Measurements from ENCODE around the gene DOCK7.
"Not testable (repeated sequence)": the region's sequence is repeated elsewhere in the genome, so short reads cannot be mapped to it uniquely, and the experiment has no call there.

Gene DOCK7

DNA sequence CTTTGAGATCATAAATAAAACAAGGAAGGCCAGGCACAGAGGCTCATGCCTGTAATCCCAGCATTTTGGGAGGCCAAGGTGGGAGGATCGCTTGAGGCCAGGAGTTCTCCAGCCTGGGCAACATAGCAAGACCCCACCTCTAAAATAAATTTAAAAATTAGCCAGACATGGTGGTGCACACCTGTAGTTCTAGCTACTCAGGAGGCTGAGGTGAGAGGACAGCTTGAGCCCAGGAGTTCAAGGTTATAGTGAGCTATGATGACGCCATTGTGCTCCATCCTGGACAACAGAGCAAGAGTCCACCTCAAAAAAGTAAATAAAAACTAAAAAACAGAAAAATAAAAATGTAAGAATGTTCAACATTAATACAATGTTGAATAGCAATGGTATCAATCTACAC, 10.4 kb downstream of the DOCK7 start:
- H3K18ac ChIP-seq (ENCODE audit: low read length); H3K79me1 ChIP-seq (ENCODE audit: low read length); H2AFZ ChIP-seq (ENCODE audit: insufficient read depth, low read length, poor library complexity): not testable (repeated sequence)

DNA sequence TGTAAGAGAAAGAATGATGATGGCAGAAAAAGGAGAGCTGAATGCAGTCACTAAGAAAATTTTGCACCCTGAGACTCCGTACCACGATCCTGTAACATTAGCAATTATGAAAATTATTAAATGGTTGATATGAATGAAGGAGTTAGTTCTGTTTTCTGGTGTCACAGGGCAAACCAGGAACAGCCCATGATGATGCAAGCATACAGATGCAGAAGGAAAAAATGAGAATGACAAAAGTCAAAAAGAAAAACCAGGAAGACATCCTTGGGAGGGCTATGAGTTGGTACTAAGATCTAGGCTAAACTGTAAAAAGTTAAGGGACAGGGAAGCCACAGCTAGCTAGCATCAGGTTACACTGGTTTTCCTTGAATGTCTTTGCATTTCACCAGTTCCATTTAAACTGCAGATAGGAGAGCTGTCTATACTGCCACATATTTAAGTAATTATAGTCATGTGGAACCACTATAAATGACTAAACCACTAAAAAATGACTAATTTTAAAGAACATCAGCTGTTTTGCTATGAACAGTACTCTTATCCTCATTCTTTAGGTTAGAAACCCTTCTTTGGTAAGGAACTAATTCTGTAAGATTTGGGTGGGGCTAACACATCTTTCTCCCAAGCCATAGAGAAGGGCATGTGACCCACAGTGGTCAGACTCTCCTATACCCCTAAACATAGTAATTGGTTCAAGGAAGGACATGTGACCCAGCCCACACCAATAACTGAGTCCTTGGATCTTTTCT, 11.4 kb downstream of the DOCK7 start:
- Histone ChIP-seq H2BK5ac (ENCODE audit: low read depth, low read length, poor library complexity) (no peak overlapping the region), H4K91ac (ENCODE audit: low read depth, low read length) (no peak overlapping the region), H3K9me3 (ENCODE audit: insufficient read depth, low read depth, low read length) (no peaks in the 10 kb centered on the region), H2AFZ (ENCODE audit: insufficient read depth, low read length, poor library complexity) (no peak overlapping the region), H3K27ac (ENCODE audit: low read depth, low read length) (no peak overlapping the region), H3K79me2 (ENCODE audit: control insufficient read depth, insufficient read depth, low read length, poor library complexity) (no peaks in the 10 kb centered on the region), H3K18ac (ENCODE audit: low read length) (no peak overlapping the region), H3K4me2 (ENCODE audit: low read length) (no peak overlapping the region), H4K12ac (ENCODE audit: low read depth, low read length) (no peak overlapping the region), H2AK5ac (ENCODE audit: low read length) (no peak overlapping the region), H3K4ac (ENCODE audit: low read depth, low read length) (no peak overlapping the region), H3K23ac (ENCODE audit: low read length) (no peak overlapping the region), H3K14ac (ENCODE audit: low read length) (no peak overlapping the region), H3K4me1 (ENCODE audit: control insufficient read depth in 1 of 2, insufficient read depth in 2 of 2, low read length in 2 of 2) (no peaks in the 10 kb centered on the region), H2BK120ac (ENCODE audit: insufficient read depth, low read length, poor library complexity) (no peak overlapping the region), H3K27me3 (ENCODE audit: insufficient read depth, low read length) (no peaks in the 10 kb centered on the region), H3K4me3 (ENCODE audit: low read depth, low read length) (no peak overlapping the region), H3K79me1 (ENCODE audit: low read length) (no peaks in the 10 kb centered on the region), H2BK12ac (ENCODE audit: low read length) (no peak overlapping the region), H4K8ac (ENCODE audit: low read depth, low read length) (no peak overlapping the region), H3K36me3 (ENCODE audit: control insufficient read depth in 1 of 2, insufficient read depth in 2 of 2, low read length in 2 of 2) (no peaks in the 10 kb centered on the region), H3K9ac (ENCODE audit: low read length) (no peak overlapping the region)
- peak in 1 of 2 donors; percentile 60 for DNase-seq
- WGBS (ENCODE audit: extremely low coverage, insufficient coverage, insufficient read length) = no CpG with 5 or more reads among the region's 2 CpGs

More for the DNA sequence above, 10.4 kb downstream of the DOCK7 start:
- not testable (repeated sequence) for H2AK5ac ChIP-seq (ENCODE audit: low read length); DNase-seq; H3K4me2 ChIP-seq (ENCODE audit: low read length); H3K23ac ChIP-seq (ENCODE audit: low read length); H3K79me2 ChIP-seq (ENCODE audit: control insufficient read depth, insufficient read depth, low read length, poor library complexity); H2BK120ac ChIP-seq (ENCODE audit: insufficient read depth, low read length, poor library complexity); H3K9me3 ChIP-seq (ENCODE audit: insufficient read depth, low read depth, low read length); H3K4me1 ChIP-seq (ENCODE audit: control insufficient read depth in 1 of 2, insufficient read depth in 2 of 2, low read length in 2 of 2); H4K91ac ChIP-seq (ENCODE audit: low read depth, low read length); H3K27me3 ChIP-seq (ENCODE audit: insufficient read depth, low read length); H4K12ac ChIP-seq (ENCODE audit: low read depth, low read length); H2BK12ac ChIP-seq (ENCODE audit: low read length); H2BK5ac ChIP-seq (ENCODE audit: low read depth, low read length, poor library complexity); H3K4me3 ChIP-seq (ENCODE audit: low read depth, low read length); H3K4ac ChIP-seq (ENCODE audit: low read depth, low read length); H3K27ac ChIP-seq (ENCODE audit: low read depth, low read length); H3K9ac ChIP-seq (ENCODE audit: low read length); H4K8ac ChIP-seq (ENCODE audit: low read depth, low read length); H3K36me3 ChIP-seq (ENCODE audit: control insufficient read depth in 1 of 2, insufficient read depth in 2 of 2, low read length in 2 of 2); H3K14ac ChIP-seq (ENCODE audit: low read length)
- WGBS (ENCODE audit: extremely low coverage, insufficient coverage, insufficient read length) = no CpG with 5 or more reads among the region's 2 CpGs

GRCh38 chr1:62673629-62674028, 14.6 kb downstream of the DOCK7 start:
- Histone ChIP-seq H3K9me3 (ENCODE audit: insufficient read depth, low read depth, low read length) (no peaks in the 10 kb centered on the region), H3K4ac (ENCODE audit: low read depth, low read length) (no peak overlapping the region), H3K79me2 (ENCODE audit: control insufficient read depth, insufficient read depth, low read length, poor library complexity) (no peaks in the 10 kb centered on the region), H3K14ac (ENCODE audit: low read length) (no peak overlapping the region), H3K36me3 (ENCODE audit: control insufficient read depth in 1 of 2, insufficient read depth in 2 of 2, low read length in 2 of 2) (no peaks in the 10 kb centered on the region), H2AFZ (ENCODE audit: insufficient read depth, low read length, poor library complexity) (no peak overlapping the region), H4K91ac (ENCODE audit: low read depth, low read length) (no peak overlapping the region), H3K4me1 (ENCODE audit: control insufficient read depth in 1 of 2, insufficient read depth in 2 of 2, low read length in 2 of 2) (no peaks in the 10 kb centered on the region), H3K23ac (ENCODE audit: low read length) (no peak overlapping the region), H4K12ac (ENCODE audit: low read depth, low read length) (no peak overlapping the region), H3K4me2 (ENCODE audit: low read length) (no peak overlapping the region), H3K9ac (ENCODE audit: low read length) (no peak overlapping the region), H3K27ac (ENCODE audit: low read depth, low read length) (no peak overlapping the region), H2BK12ac (ENCODE audit: low read length) (no peak overlapping the region), H2AK5ac (ENCODE audit: low read length) (no peak overlapping the region), H3K4me3 (ENCODE audit: low read depth, low read length) (no peak overlapping the region), H3K18ac (ENCODE audit: low read length) (no peak overlapping the region), H2BK120ac (ENCODE audit: insufficient read depth, low read length, poor library complexity) (no peak overlapping the region), H2BK5ac (ENCODE audit: low read depth, low read length, poor library complexity) (no peak overlapping the region), H3K27me3 (ENCODE audit: insufficient read depth, low read length) (no peaks in the 10 kb centered on the region), H4K8ac (ENCODE audit: low read depth, low read length) (no peak overlapping the region), H3K79me1 (ENCODE audit: low read length) (no peaks in the 10 kb centered on the region)
- WGBS (ENCODE audit: extremely low coverage, insufficient coverage, insufficient read length) = no CpG with 5 or more reads among the region's 1 CpG
- DNase-seq = no peak

GRCh38 chr1:62672029-62672428, 16.2 kb downstream of the DOCK7 start:
- Histone ChIP-seq H2BK5ac (ENCODE audit: low read depth, low read length, poor library complexity) (no peak overlapping the region), H4K8ac (ENCODE audit: low read depth, low read length) (no peak overlapping the region), H3K9me3 (ENCODE audit: insufficient read depth, low read depth, low read length) (no peaks in the 10 kb centered on the region), H3K4ac (ENCODE audit: low read depth, low read length) (no peak overlapping the region), H2BK12ac (ENCODE audit: low read length) (no peak overlapping the region), H3K4me2 (ENCODE audit: low read length) (no peak overlapping the region), H3K4me1 (ENCODE audit: control insufficient read depth in 1 of 2, insufficient read depth in 2 of 2, low read length in 2 of 2) (no peaks in the 10 kb centered on the region), H3K14ac (ENCODE audit: low read length) (no peak overlapping the region), H3K79me1 (ENCODE audit: low read length) (no peaks in the 10 kb centered on the region), H3K4me3 (ENCODE audit: low read depth, low read length) (no peak overlapping the region), H3K27ac (ENCODE audit: low read depth, low read length) (no peak overlapping the region), H2BK120ac (ENCODE audit: insufficient read depth, low read length, poor library complexity) (no peak overlapping the region), H3K23ac (ENCODE audit: low read length) (no peak overlapping the region), H3K27me3 (ENCODE audit: insufficient read depth, low read length) (no peaks in the 10 kb centered on the region), H3K9ac (ENCODE audit: low read length) (no peak overlapping the region), H3K36me3 (ENCODE audit: control insufficient read depth in 1 of 2, insufficient read depth in 2 of 2, low read length in 2 of 2) (no peaks in the 10 kb centered on the region), H2AK5ac (ENCODE audit: low read length) (no peak overlapping the region), H2AFZ (ENCODE audit: insufficient read depth, low read length, poor library complexity) (no peak overlapping the region), H3K79me2 (ENCODE audit: control insufficient read depth, insufficient read depth, low read length, poor library complexity) (no peaks in the 10 kb centered on the region), H4K12ac (ENCODE audit: low read depth, low read length) (no peak overlapping the region), H4K91ac (ENCODE audit: low read depth, low read length) (no peak overlapping the region), H3K18ac (ENCODE audit: low read length) (no peak overlapping the region)
- DNase-seq = no peak
- no CpG with 5 or more reads among the region's 1 CpG for WGBS (ENCODE audit: extremely low coverage, insufficient coverage, insufficient read length)
